LNCAP (cell line): ENCODE results near the gene FLT3.
A peak's percentile ranks its signal among the peaks of the same experiment; 100 is the strongest.

Source experiments
- TF ChIP-seq, protein P1 (sequence below): fragments of 450-650 bp; IDR thresholded peaks from 2 replicates; pipeline ENCODE4 v1.5.1; 2017; ENCODE audit warnings: mild to moderate bottlenecking

The FLT3 gene

GRCh38 chr13:27960362-27961226 lies 139.8 kb downstream of the FLT3 start:
- TF ChIP-seq, protein P1, sequence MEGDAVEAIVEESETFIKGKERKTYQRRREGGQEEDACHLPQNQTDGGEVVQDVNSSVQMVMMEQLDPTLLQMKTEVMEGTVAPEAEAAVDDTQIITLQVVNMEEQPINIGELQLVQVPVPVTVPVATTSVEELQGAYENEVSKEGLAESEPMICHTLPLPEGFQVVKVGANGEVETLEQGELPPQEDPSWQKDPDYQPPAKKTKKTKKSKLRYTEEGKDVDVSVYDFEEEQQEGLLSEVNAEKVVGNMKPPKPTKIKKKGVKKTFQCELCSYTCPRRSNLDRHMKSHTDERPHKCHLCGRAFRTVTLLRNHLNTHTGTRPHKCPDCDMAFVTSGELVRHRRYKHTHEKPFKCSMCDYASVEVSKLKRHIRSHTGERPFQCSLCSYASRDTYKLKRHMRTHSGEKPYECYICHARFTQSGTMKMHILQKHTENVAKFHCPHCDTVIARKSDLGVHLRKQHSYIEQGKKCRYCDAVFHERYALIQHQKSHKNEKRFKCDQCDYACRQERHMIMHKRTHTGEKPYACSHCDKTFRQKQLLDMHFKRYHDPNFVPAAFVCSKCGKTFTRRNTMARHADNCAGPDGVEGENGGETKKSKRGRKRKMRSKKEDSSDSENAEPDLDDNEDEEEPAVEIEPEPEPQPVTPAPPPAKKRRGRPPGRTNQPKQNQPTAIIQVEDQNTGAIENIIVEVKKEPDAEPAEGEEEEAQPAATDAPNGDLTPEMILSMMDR, result no peak

GRCh38 chr13:27959976-27960361 lies 140.4 kb downstream of the FLT3 start:
- TF ChIP-seq, protein P1, result no peak

DNA sequence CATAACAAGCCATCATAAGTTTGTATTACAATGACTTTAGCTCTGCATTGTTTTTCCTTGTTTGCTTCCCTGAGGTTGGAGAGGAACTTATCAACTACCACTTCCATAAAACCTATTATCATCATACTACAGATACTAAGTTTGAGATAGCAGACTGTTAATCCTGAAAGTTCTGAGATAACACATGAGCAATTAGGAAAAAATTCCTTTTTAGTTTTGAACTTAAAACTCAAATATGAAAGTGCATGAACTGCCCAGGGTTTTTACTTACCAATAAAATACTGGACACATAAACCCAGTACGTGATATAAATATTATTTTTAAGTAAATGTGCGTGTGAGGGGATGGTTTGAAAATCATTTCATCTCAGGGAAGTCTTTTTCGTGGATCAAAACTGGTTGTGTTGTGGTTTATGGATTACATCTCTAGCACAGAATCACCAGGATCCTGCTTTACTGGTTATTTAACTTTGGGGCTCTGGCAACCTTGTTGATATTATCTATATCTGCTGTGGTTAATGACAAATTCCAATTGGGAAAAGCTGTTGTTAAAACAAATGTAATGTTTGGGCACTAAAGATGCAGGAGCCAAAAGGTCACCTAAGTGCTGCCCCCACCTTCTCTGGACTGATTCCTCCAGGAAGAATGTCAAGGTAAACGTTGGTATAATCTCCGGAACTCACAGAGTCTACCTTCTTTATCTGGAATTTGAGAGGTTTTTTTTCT lies 143.6 kb downstream of the FLT3 start:
- TF ChIP-seq, protein P1, result no peak

GRCh38 chr13:27955014-27955591 lies 145.3 kb downstream of the FLT3 start:
- TF ChIP-seq, protein P1, result no peak

GRCh38 chr13:27954406-27954851 lies 145.9 kb downstream of the FLT3 start:
- TF ChIP-seq, protein P1, result no peak

GRCh38 chr13:27953676-27954405 lies 146.5 kb downstream of the FLT3 start:
- TF ChIP-seq, protein P1, result peak; percentile 82
